NOMO-1 (cell line): ENCODE measurements around the gene KCNJ15.

Experiments
- DNase-seq, 2 experiments: peaks; one replicate each; lab custom pipeline; 2025; ENCODE audit not compliant: unreplicated experiment in 2 of 2; lab: John Stamatoyannopoulos, UW

Gene KCNJ15

DNA sequence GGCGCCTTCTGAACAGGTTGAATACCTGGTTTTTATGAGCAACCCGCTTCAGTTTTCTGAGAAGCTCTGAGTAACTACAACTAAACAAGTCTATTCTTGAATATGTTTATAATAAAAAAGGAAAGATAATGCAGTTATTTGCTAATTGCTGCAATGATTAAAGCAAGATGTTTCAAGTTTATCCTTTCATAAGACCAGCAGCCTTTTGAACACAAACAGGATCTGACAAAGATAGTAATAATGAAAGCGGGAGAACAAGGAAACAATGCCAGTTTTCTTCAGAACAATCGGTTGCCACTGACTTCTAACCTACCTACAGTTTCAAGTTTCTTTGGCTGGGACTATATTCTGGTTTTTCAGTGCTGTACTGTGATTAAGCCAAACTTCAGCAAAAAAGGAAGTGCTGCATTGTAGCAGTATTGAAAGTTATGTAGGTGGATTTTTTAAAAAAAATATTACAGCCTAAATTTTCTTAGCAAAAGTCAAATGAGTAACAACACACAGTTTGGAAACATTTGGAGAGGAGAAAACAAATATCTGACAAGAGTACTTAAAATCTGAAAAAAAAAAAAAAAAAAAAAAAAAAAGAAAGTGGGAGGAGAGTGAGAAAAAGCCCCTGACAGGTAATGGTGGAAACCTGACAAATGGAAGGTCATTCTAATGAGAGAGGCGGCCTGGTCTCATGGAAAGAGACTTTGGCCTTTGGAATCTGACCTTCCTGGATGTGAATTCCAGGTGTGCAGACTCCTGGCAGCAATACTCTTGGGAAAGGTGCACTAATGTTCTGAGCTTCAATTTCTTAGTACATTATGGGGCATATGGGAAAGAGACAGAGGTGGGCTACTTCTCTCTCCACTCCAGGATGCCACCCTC lies 11.4 kb downstream of the KCNJ15 start:
- DNase-seq, result no peak

DNA sequence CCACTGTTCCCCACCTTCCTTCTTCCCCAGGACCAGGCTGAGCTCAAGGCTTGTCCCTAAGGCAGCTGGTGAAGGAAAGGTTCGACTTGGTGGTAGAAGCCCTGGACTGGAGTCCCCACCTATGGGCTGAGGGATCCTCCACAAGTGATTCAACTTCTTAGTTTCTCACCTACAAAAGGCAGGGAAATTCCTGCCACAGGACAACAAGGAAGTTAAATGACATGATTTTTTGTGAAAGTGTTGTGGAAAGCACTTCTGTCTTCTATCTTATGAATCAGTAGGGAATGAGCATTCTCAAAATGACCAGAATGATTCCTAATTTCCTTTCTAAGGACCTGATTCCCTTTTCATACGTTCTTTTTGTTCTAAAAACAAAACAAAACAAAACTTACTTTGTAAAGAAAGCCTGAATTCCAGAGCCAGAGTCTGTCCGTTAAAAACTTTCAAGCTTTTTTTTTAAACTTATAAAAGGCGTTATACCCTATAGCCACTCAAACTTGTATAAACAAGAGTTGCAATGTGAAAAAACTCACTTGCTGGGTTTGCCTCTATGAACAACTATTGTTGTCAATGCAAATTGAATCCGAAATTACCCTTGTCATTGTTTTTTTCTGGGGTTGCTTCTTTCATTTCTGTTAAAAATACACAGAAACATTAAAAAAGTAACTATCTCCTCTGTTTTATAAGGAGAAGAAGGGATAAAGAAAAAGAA lies 12.2 kb downstream of the KCNJ15 start:
- DNase-seq, result no peak

- no peak for DNase-seq
Observed at GRCh38 chr21:38269576-38269936, 12.8 kb downstream of the KCNJ15 start.

GRCh38 chr21:38272215-38272614 lies 15.4 kb downstream of the KCNJ15 start:
- no peak for DNase-seq

- DNase-seq, result peak; percentile 76 to 93
Observed at GRCh38 chr21:38273745-38274542, 17.2 kb downstream of the KCNJ15 start.

DNA sequence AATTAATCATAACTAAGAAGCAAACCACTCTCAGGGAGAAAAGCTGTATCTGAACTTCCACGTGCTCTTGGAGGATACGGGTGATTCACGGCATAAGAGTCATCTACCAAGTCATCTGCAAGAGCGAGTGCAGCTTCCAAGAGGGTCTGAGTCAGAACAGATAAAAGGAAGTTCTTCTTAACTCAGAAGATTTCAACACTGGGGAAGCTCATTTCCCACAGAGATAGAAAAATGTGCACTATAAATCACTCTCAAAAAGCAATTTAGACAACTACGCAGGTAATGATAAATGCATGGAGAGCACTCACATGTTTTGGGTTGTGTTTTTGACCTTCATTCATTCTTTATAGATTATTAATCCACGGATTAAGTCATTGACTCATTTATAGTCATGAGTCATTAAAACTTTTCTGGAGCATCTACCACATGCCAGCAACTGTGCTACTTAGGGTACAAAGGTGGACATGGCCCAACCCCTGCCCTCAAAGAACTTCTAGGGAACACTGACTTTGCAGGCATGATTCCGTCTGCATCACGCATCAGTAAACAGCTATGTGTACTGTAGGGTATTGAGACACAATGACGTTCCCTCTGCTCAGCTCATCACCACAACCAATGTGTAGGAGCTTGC lies 20.8 kb downstream of the KCNJ15 start:
- peak; percentile 83 to 98 for DNase-seq

DNA sequence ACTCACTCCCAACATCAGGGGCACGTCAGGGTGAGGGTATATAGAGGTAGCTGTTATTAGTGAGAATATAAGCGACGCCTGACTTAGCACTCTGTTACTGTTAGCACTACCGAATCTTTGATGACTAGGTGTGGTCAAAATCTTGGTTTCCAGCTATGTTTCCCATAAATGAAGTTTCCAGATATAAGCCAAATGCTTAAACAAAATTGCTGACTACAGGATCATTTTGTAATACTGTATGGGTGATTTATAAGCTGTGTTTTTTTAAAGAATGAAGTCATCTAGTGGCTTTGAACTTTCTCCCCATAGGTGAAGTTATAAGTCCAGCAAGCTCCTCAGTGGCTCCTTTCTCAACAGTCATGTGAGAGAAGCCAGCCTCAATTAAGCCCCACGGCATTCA lies 23.7 kb downstream of the KCNJ15 start:
- DNase-seq, result no peak

GRCh38 chr21:38280867-38281266 lies 24.1 kb downstream of the KCNJ15 start:
- DNase-seq, result no peak

DNA sequence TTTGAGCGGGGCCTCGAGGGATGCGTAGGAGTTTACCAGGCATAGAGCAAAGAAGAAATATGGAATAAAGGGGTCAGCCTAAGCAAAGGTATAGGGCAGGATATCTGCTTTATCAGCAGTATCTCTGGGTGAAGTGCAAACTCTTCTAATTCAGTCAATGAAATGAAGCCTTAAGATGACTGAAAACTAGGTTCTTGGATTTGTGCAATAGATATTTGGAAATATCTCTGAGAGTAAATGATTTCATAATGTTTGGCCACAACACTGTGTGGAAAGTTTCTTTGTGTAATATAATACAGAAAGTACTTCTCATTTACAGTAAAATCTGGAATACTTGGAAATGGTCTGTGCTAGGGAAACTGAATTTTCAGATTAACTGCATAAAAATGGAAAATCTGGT lies 26.1 kb downstream of the KCNJ15 start:
- DNase-seq, result peak; percentile 68 to 89

- DNase-seq, result no peak
Observed at GRCh38 chr21:38284216-38284615, 27.4 kb downstream of the KCNJ15 start.

GRCh38 chr21:38286739-38287471 lies 30.1 kb downstream of the KCNJ15 start:
- no peak for DNase-seq

- no peak for DNase-seq
Observed at GRCh38 chr21:38287476-38287875, 30.7 kb downstream of the KCNJ15 start.

DNA sequence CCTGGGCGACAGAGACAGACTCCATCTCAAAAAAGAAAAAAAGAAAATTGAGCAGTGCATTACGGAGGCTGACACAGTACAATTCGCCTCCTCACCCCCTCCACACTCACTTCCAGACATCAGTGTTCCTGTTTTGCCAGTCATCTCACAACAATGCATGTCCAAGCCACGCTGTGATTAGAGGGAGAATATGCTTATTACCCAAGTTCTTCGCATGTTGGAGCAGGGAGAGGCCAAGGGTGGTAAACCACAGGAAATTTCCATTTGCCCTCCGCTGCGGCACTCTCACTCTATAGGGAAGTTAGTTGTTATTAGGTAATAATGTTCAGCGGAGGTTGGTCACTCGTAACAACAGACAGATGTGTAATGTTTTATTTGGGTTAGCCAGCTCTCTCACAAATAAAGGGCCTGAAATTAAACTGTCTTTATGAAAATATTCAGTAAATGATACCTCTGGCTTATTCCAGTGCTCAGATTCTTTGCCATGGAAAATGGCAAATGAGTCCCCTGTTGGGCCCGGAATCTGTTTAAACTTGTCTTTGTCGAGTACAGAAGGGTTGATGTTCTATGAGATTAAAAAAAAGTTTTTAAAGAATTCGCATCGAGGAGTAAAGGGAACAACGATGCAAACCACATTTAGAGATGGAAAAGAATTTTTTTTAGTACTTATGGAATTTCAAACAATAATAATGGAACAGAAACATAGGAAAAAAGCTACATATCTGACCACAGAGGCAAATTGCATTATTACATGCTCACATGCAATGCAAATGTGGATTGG lies 33.1 kb downstream of the KCNJ15 start:
- DNase-seq, result peak; percentile 98 to 100

GRCh38 chr21:38290809-38291208 lies 34.0 kb downstream of the KCNJ15 start:
- DNase-seq, result no peak

DNA sequence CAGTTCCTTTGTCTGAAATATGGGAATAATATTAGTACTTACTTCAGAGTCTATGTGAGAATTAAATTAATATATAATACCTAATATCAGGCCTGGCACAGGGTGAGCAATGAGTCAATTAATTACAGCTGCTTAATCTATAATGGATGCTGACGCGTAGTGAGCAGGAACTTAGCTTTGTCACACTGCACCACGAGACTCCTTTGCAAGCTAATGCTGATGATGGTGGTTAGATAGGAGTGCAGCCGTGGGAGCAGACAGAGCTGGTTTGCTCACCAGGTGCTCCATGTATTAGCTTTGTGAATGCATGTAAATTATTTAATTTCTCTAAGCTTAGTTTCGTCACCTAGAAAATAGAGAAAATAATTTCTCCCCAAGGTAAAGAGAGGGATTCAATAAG lies 35.1 kb downstream of the KCNJ15 start:
- no peak for DNase-seq

DNA sequence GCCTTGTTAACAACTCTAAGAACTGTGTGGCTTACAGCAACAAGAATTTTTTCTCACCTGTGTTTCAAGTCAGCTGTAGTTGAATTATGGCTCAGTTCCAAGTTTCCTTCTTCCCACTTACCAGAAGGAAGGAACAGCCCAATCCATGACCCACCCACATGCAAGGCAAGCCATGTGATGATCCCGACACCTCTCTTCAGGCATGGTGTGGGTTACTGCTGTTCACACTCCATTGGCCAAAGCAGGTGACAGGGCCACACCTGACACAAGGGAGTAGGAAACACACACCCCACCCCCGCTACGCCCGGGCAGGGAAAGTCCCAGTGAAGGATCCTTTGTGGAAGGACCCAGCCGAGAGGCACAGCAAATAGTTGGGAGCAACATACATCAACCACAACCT lies 36.3 kb downstream of the KCNJ15 start:
- DNase-seq, result no peak

DNA sequence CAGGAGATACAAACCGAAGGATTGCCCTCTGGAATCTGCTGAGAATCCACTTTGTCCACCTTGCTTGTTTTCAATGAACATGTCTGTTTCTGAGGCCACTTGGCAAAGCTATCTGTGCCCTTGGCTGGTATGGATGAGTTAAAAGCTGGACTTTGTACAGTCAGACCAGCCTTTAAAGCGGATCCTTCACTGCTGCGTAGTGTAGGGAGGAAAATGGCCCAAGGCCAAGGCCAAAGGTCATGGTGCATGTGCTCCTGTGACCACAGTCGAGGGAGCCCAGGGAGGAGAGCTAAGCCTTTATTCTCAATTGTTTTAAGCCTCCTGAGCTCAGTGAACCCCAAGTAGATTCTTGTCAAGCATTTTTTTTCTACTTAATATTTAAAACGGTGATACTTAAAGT lies 37.0 kb downstream of the KCNJ15 start:
- DNase-seq, result no peak

DNA sequence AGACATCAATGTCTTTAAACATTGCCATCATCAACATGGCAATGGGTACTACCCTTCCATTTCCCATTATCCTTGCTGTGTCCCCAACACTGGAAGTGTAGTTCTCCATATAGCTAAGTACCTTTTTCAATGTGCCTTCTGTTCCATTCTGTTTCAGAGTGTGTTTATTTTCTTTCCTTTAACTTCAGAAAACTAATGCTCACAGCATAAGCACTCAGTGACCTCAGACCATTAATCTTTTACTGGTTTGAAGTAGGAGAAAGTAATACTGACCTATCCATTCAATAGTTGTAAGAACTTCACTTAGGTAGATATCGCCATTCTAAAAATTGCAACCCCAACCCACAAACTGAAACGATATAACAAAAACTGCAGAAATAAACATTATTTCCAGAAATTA lies 37.8 kb downstream of the KCNJ15 start:
- DNase-seq, result no peak

DNA sequence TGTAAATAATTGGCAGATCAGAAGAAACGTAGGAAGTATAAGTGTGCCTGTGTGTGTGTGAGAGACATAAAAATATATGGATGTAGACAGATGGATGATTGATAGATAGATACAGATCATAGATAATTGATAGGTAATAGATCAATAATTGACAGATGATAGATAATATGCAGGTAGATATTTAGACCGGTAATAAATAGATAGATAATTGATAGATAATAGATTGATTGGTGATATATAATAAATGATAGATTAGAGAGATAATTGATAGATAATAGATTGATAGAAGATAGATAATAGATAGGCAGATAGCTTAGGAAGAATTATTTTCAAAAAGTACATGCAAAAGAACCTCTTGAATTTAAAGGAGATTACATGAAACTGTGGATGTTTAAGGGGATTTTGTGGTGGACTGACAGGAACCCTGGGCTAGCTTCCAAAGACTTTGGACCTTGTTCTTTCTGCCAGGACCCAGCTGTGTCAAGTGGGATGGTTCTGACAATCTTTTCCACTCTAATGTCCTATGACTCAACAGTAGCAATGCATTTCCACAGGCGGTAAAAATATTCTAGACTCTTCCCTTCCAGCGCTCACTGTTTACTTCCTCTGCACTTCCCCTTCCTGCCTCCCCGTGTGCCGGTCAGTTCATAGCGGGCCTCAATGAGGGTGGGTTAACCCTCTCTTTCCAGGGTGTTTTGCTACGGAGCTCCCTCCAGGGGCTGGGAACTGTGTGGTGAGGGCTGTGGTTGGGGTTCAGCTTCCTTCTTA lies 39.4 kb downstream of the KCNJ15 start:
- peak; percentile 16 to 35 for DNase-seq
